KOPT-K1 (cell line): ENCODE data around the gene ULK2.
"Not testable (repeated sequence)": the region's sequence is repeated elsewhere in the genome, so short reads cannot be mapped to it uniquely, and the experiment has no call there.

Experiments
- H3K27ac ChIP-seq: fragments of 200-600 bp; sonication (generic); 2 replicates; pipeline ENCODE4 v1.5.1; 2016; ENCODE audit warnings: antibody characterized with exemption, mild to moderate bottlenecking, low read depth, low read length; ENCODE audit not compliant: poor library complexity, severe bottlenecking
- H3K36me3 ChIP-seq: fragments of 200-600 bp; sonication (generic); 2 replicates; pipeline ENCODE4 v1.5.1; 2017; ENCODE audit warnings: antibody characterized with exemption, mild to moderate bottlenecking, low read length, moderate library complexity; ENCODE audit not compliant: insufficient read depth
- H3K9me3 ChIP-seq: fragments of 200-600 bp; sonication (generic); 2 replicates; pipeline ENCODE4 v1.5.1; 2017; ENCODE audit warnings: antibody characterized with exemption, low read length, mild to moderate bottlenecking; ENCODE audit not compliant: insufficient read depth, poor library complexity, severe bottlenecking

The ULK2 gene

GRCh38 chr17:19763991-19764390 is 103.7 kb downstream of the ULK2 start:
- not testable (repeated sequence) for H3K27ac ChIP-seq, H3K9me3 ChIP-seq, H3K36me3 ChIP-seq

GRCh38 chr17:19763416-19763815 is 104.3 kb downstream of the ULK2 start:
- Histone ChIP-seq H3K27ac (no peak overlapping the region), H3K36me3 (no peaks in the 10 kb centered on the region), H3K9me3 (no peaks in the 10 kb centered on the region)

DNA sequence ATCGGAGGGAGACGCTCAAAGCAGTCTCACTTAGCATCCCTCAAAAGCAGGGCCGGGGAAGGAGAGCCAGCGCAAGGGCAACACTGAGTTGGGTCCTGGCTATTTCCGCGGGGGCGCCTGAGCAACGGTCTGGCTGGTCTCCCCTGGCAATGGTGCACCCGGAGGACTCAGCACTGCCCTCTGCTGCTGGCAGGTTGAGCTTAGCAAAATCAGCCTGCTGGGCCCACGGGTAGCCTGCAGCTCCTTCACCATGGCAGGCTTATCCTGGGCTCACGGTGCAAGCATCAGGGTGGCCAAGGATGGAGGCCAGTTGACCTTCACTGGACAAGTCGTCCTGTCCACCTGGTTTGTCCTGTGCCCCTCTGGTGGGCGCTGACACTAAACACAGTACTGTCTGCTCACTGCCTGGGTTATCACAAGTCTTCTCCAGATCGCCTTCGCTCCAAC is 105.2 kb downstream of the ULK2 start:
- no peaks in the 10 kb centered on the region for H3K9me3 ChIP-seq
- H3K36me3 ChIP-seq = no peaks in the 10 kb centered on the region
- no peak overlapping the region for H3K27ac ChIP-seq

GRCh38 chr17:19760746-19761145 is 107.0 kb downstream of the ULK2 start:
- no peaks in the 10 kb centered on the region for H3K9me3 ChIP-seq
- H3K27ac ChIP-seq = no peak overlapping the region
- H3K36me3 ChIP-seq = no peaks in the 10 kb centered on the region

- Histone ChIP-seq H3K9me3 (no peaks in the 10 kb centered on the region), H3K36me3 (no peaks in the 10 kb centered on the region), H3K27ac (no peak overlapping the region)
Observed at GRCh38 chr17:19759568-19760549, 107.9 kb downstream of the ULK2 start.

DNA sequence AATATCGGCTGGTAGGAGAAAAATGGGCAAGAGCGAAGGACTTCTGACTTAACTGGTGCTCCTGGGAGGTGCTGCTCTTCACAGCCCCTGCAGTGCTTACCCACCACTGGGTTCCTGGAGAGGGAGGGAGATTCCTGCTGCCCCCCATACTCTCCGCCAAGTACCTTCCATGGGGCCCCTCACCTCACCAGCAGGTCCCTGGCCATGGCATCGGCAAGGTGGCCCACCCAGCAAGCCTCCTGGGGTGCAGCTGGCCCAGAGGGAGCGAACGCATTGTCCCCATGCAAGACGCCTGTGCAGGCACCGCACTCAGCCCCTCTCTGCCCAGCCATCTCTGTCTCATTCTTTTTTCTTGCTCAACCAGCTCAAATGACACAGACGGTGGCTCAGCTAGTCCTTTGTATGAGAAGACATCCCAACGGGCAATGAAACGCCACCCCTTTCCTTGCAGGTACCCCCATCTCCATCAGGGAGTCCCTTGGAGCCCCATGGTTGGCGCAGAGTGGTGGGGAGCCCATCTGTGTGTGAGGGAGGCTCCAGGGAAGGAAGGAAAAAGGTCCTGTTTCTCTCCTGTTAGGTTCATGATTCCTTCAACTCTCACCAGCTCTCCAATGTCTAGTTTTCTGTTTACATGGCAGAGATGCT is 110.1 kb downstream of the ULK2 start:
- H3K27ac ChIP-seq = no peak overlapping the region
- no peaks in the 10 kb centered on the region for H3K9me3 ChIP-seq
- H3K36me3 ChIP-seq = no peaks in the 10 kb centered on the region

DNA sequence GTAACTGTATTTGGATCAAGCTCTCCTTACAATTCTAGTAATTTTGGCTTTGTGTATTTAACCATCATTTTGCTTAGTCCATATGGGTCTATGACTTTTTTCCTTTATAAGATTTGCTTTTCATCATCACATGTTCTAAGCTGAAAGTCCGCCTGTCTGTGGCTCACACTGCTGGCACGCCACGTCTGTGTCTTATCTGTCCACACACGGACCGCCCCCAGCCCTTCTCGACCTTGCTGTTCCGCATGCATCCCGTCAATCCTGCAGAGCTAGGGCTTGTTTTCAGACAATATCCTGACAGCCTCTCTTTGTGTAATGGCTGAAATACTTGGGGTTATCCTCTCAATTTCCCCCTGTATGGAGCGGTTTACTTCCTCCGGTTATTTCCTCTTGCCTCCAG is 111.2 kb downstream of the ULK2 start:
- Histone ChIP-seq H3K36me3 (no peaks in the 10 kb centered on the region), H3K9me3 (no peaks in the 10 kb centered on the region), H3K27ac (no peak overlapping the region)

- Histone ChIP-seq H3K27ac (no peak overlapping the region), H3K36me3 (no peaks in the 10 kb centered on the region), H3K9me3 (no peaks in the 10 kb centered on the region)
Observed at GRCh38 chr17:19755821-19756510, 111.8 kb downstream of the ULK2 start.

GRCh38 chr17:19755392-19755791 is 112.3 kb downstream of the ULK2 start:
- Histone ChIP-seq H3K36me3 (no peaks in the 10 kb centered on the region), H3K9me3 (no peaks in the 10 kb centered on the region), H3K27ac (no peak overlapping the region)

- Histone ChIP-seq H3K9me3 (no peaks in the 10 kb centered on the region), H3K27ac (no peak overlapping the region), H3K36me3 (no peaks in the 10 kb centered on the region)
Observed at GRCh38 chr17:19753661-19754463, 113.9 kb downstream of the ULK2 start.

- Histone ChIP-seq H3K27ac (no peak overlapping the region), H3K9me3 (no peaks in the 10 kb centered on the region), H3K36me3 (no peaks in the 10 kb centered on the region)
Observed at GRCh38 chr17:19753051-19753509, 114.7 kb downstream of the ULK2 start.

- Histone ChIP-seq H3K27ac (no peak overlapping the region), H3K9me3 (no peaks in the 10 kb centered on the region), H3K36me3 (no peaks in the 10 kb centered on the region)
Observed at GRCh38 chr17:19752216-19753050, 115.3 kb downstream of the ULK2 start.

DNA sequence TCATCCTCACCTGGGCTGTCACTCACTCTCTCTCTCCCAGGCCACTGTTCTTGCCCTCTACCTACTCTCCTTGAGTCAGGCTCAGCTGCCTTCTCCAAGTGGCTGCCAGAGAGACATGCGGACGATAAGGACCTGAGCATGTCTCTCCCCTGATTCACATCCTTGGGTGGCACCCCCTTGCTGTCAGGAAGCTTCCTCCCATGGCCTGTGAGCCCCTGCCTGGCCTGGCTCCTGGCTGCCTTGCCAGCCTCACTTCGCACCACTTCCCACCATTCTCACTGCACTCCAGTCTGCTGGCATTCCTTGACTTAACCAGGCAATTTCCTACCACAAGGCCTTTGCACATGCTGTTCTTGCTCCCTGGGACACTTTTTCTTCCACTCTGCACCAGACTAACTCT is 116.9 kb downstream of the ULK2 start:
- no peak overlapping the region for H3K27ac ChIP-seq
- H3K36me3 ChIP-seq = no peaks in the 10 kb centered on the region
- no peaks in the 10 kb centered on the region for H3K9me3 ChIP-seq
